NCI-H128 (cell line): ENCODE data around the gene ZMAT2.
"Not testable (repeated sequence)": the region's sequence is repeated elsewhere in the genome, so short reads cannot be mapped to it uniquely, and the experiment has no call there.

Experiments used
- DNase-seq: peaks from one replicate; lab custom pipeline; 2025; ENCODE audit not compliant: unreplicated experiment; lab: John Stamatoyannopoulos, UW

The ZMAT2 gene, protein sequence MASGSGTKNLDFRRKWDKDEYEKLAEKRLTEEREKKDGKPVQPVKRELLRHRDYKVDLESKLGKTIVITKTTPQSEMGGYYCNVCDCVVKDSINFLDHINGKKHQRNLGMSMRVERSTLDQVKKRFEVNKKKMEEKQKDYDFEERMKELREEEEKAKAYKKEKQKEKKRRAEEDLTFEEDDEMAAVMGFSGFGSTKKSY

DNA sequence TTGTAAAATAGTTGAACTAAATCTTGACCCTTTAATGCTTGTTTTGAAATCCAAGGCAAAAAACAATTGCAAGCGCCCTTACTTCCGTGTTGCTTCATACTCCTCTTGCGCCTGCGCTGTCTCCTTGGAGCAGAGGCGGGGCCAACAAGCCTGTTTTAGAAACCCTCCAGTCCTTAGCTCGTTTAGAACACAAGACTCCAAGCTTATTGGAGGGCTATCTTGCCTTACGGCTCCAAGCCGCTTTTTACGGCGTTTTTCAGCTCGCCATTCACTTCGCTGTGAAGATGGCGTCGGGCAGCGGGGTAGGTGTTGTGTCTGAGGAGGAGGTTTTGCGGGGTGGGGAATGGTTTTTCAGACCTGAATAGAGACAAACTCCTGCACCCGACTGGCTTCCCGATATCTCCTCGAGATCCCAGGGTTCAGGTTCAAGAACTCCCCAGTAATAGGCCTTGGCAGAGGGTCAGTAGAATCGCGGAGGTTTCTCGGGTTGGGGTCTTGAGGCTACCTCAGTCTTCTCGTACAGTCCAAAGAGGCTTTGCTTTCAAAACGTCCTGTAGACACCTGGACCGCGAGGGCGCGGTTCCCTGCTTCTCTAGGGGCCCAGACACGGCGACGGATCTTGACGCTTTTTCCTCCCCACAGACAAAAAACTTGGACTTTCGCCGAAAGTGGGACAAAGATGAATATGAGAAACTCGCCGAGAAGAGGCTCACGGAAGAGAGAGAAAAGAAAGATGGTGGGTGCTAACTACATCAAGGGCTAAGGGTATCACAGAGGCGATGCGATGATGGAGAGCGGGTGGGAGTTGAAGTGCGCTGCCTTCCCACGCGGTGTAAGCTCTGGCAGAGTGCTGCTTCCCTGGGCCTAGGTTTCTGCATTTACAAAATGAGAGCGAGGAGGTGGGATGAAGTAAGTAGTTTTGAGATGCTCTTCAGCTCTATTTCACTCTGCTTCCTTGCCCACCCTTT is at the start of gene ZMAT2:
ZMAT2 (plus strand) TSS at position 271 of the 968 bp plus-strand sequence; CDS start at position 285, 14 bp downstream.
- DNase-seq: peak; percentile 71

DNA sequence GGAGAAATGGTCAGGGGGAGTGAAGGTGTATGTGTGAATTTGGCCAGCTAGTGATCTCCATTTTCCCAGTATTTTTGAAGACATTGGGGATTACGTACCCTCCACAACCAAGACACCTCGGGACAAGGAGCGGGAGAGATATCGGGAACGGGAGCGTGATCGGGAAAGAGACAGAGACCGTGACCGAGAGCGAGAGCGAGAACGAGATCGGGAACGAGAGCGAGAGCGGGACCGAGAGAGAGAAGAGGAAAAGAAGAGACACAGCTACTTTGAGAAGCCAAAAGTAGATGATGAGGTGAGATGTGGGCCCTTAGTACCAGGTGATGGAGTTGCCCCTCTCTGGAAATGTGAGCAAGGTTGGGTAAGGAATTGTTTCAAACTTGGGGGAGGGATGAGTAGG is 41.4 kb upstream of the ZMAT2 start:
- no peak for DNase-seq

DNA sequence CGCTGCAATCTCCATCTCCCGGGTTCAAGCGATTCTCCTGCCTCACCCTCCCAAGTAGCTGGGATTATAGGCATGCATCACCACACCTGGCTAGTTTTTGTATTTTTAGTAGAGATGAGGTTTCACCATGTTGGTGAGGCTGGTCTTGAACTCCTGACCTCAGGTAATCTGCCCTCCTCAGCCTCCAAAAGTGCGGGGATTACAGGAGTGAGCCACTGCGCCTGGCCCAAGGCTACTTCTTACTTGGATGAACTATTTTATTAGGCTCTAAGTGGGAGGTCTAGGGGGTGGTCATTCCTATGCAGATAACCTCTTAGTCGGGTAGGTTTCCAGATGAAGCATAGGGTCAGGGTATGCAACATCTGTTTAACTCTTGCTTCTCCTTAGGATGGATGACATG is 39.9 kb upstream of the ZMAT2 start:
- DNase-seq: not testable (repeated sequence)

DNA sequence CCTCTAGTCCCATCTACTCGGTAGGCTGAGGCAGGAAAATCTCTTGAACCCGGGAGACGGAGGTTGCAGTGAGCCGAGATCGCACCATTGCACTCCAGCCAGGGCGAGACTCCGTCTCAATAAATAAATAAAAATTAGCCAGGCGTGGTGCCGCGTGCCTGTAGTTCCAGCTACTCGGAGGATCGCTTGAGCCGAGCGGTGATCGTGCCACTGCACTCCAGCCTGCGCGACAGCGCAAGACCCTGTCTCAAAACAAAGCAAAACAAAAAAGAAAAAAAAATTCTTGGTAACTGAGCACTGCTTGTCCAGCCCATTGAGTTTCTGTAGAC is 36.3 kb upstream of the ZMAT2 start:
- no peak for DNase-seq

DNA sequence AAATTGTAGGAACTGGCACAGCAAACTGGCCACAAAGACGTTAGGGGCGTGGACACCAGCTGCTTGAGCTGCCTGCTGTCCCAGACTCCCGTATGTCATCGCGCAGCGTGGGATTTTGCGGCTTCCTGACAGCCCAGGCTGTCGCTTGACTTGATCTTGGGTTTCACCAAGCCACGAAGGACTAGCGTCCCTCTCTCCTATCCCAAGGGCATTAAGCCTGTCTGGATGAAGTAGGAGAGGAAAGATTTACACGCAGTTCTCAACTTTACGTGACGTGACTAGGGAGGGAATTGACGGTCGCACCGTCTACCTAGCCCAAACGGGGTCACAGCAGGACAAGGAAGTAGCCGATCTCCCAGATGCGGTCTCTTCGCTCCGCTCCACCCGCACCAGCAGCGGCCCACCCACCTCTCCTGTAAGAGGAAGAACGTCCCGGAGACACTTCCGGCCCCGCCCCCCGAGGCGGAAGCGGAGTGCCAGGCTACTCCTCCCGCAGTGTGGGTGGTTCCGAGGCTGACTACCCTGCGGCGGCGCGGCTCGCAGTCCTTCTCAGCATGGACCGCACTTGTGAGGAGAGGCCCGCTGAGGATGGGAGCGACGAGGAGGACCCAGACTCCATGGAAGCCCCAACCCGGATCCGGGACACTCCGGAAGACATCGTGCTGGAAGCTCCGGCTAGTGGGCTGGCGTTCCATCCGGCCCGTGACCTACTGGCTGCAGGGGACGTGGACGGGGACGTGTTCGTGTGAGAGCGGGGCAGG is 35.7 kb upstream of the ZMAT2 start, which contains the start of gene WDR55:
WDR55 (plus strand) TSS at position 546 of the 761 bp plus-strand sequence; CDS start at position 555, 9 bp downstream.
- peak; percentile 67 for DNase-seq

DNA sequence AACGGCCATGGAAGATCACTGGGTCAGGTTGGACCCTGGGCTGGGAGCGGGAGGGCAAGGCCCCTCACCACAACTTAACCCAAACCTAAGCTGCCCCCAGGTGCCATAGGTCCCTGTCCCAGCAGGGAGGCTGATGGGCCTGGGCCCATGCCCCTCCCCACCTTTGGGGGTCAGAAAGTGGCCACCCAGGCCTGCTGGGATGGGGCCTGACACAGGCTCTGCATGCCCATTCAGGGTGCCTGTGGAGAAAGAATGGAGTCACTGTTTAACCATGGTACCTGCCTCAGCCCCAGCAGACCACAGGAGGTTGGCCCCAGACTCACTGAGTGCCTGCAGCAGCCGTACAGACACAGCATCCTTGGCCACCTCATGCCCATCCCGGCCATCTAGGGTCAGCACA is 29.2 kb upstream of the ZMAT2 start:
- not testable (repeated sequence) for DNase-seq

DNA sequence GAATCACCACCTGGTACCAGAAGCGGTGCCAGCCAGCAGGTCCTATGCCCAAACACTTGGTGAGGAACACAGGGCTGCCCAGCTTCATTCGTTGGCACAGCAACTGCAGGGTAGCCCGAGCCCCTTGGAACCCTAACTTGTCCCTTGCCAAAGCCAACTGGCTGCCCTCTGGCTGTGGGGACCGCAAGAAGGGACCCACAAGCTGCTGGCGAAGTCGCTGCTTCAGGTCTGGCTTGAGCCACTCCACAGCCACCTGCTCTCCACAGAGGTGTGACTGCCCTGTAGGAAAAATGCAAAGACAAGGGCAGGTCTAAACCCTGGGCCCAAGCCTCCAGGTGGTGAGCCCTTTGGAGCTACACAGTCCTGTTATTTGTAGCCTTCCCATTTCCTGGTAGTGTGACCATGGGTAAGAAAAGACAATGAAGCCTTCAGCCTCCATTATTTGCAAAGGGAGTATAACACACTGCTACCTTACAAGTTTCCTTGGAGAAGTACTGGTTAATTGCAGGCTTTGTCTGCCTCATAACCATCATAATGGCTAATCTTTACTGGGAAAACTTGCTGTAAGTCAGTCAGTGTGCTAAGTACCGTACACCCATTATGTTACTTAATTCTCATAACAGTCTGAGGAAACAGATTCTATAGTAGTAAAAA is 28.6 kb upstream of the ZMAT2 start:
- no peak for DNase-seq

DNA sequence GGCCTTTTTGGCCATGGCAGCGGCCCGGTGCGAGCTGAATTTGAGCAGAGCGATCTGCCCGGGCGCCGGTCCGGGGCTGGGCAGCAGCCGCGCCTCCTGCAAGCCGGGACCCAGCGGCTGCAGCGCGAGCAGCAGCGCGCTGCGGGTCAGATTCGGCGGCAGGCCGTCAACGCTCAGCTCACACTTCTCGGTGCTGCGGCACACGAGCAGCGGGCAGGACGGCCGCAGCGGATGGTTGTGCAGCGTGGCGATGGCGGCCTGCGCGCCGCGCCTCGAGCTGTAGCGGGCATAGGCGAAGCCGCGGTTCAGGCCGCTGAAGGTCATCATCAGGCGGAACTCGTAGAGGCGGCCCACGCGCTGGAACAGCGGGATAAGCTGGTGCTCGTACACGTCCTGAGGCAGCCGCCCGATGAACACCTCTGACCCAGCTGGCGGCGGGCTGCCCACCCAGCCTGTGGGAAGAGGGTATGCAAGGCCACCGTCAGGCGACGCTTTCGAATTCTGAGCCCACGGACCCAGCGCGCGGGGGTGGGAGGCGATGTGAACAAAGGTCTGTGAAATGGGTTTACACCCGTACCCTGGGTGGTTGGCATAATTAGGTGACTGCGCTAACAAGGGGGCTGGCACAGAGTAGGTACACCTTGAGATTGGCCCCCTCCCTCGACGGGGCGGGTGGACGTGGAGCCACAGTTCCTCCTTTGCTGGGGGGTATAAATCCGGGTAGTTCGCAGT is 27.6 kb upstream of the ZMAT2 start:
- no peak for DNase-seq

DNA sequence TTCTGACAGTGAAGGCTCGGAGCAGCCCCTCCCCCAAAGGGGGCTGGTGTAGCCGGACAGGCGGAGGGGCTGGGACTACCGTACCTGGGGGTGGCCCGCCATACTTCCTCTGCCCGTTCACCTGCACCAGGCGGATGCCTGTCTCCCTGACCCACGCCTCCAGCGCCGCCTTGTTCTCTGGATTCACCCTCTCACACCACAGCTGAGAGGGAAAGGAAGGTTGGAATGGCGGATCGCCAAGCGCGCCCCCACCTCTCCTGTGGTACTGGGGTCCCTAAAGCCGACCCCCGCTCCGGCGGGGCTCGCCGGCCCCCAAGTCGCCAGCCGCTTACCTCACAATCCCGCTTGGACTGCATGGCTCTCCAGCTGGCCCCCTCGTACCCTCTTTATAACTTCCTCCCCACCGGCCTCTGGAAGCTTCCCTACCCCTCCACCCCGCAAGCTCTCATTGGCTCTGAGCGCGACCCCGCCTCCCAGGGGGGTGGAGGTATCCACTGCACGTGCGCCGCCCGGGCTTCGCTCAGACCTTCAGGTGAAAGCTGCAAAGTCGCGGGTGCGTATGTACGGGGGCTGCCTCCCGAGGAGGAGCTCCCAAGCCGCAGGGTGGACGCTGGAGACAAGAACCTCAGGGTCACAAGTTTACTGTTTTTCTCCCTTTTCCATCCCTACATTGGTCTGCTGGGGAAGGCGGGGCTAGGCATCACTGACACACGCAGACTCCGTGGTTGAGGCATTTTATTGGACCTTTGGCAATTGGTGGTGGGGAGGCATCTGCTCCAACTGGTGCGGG is 26.9 kb upstream of the ZMAT2 start, which contains the start of gene DND1:
DND1 (minus strand) TSS at position 390 of the 790 bp plus-strand sequence; CDS start at position 356, 34 bp downstream.
- DNase-seq: no peak

DNA sequence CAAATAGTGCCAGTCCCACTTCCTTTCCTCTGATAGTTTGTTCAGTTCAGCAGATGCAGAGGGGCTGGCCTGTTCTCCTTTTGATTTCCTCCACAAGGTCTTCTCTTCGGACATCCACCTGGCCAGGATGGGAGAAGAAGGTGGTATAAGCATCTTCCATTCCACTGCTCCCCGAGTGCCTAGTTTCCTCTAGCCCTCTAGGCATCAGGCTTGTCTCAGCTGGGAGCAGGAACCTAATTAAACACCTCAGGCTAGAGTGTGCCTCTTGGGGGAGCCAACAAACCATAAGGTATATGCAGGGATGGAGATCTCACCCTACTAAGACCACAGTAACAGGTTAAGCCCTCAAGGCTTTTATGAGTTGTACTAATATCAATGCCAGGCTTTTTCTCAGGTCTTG is 26.0 kb upstream of the ZMAT2 start:
- DNase-seq: no peak

DNA sequence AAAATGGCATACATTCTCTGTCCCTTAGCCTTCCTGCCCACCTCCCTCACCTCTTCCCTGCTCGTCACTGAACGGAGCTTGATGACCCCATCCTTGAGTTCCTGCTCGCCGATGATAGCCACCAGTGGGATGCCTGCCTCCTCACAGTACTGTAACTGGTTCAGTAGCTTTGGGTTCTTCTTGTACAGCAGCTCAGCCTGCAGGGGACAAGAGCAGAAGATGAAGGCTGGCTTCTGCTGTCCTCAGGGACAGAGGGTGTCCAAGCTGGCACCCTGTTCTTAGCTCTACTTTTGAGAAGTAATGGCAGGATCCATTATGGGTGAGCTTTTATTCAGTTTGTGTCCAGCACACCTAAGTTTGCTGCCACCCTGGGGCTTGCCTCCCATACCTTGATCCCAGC is 25.6 kb upstream of the ZMAT2 start:
- no peak for DNase-seq

DNA sequence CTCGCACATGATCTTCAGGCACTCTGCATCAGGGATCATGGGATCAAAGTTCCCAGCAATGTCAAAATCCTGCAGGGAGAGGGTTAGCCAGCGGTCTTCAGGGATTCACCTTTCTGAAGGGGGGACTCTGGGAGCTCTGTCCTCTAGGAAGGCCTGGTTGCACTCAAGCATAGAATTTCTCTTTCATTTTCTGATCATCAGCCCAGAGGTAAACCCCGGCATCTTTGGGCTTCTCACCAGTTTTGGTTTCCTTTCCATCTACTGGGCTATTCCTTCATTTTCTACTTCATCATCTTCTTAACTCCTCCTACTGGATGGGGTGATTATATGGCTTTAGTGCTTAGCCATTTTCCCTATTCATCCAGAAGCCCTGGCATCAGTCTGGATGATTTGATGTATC is 22.3 kb upstream of the ZMAT2 start:
- DNase-seq: no peak

DNA sequence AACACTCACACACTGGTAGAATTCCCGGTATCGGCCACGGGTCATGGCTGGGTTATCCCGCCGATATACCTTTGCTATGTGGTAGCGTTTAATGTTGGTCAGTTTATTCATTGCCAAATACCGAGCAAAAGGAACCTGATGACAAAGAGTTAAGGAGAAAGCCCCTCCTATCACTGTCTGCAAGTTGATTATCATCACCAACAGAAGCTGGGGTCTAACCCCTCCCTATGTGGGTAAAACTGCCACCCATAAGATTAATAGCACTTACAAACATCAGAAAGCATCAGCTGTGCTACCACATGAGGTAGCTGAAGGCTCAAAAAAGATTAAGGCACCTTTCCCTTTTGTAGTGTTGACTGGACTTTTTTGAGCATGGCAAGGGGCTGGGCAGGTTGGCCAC is 21.3 kb upstream of the ZMAT2 start:
- no peak for DNase-seq

DNA sequence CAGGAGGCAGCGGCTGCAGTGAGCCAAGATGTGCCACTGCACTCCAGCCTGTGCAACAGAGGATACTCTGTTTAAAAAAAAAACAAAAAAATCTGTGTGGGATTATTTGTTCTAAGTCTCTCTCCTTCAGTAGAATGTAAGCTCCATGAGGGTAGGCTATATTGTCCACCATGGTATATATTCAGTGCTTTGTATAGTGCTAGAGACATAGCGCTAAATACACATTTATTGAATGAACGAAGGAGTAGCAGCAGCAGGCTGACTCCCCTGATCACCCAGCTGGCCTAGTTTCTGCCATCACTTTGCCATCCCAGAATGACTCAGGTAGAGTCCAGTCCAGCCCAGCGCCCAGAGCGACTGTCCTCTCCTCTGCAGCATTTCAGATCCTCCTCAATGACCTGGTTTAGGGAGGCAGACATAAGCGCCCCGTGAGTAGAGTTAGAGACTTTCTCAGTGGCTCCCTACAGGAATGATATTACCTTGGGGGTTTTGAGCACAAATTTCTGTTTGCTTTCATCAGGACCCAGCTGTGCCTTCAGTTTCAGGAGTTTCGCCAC is 9.8 kb upstream of the ZMAT2 start:
- no peak for DNase-seq

DNA sequence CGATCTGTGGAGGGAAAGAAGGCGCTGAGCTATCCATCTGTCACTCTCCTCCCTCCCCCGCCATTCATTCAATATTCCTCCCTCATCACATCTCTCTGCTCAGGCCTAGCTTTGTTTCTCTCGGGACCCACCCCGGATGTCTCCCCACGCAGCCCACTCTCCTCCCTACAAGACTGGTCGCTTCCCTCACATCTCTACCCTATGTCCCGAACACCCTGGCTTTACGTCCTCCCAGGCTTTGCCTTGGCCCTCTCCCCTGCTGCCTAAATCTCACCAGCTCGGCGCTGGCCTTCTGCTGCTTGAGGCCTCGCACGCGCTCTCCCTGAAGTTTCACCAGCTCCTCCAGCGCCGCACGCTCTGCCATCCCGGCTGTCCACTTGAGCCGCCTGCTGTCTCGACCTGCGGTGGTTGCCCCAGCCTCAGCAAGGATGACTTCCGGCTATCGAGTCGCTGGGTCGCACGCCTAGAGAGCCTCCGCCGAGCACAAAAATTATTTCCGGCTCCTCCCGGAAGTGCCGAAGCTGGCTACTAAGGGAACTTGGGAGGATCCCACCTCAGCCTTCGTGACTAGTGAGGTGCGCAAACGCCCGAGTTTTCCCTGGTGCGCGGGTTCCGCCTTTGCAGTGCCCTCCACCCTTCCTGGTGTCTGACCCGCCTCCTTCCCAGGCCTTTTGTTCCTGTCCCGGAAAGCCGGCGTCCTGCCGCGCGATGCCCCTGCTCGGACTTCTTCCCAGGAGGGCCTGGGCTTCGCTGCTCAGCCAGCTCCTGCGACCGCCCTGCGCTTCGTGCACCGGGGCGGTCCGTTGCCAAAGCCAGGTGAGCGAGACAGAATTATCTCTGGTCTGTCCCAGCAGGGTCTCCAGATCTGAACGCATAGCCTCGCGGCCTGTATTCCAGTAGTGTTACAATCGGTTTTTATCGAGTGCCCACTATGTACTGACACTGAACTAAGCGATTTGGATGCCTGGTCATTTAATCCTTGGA is 9.0 kb upstream of the ZMAT2 start, which contains the start of the genes HARS1 and HARS2:
HARS1 (minus strand) TSS at position 430 of the 984 bp plus-strand sequence; CDS start at position 364, 66 bp downstream.
HARS2 (plus strand) TSS at position 515 of the 984 bp plus-strand sequence; CDS start at position 709, 194 bp downstream.
- DNase-seq: peak; percentile 69

DNA sequence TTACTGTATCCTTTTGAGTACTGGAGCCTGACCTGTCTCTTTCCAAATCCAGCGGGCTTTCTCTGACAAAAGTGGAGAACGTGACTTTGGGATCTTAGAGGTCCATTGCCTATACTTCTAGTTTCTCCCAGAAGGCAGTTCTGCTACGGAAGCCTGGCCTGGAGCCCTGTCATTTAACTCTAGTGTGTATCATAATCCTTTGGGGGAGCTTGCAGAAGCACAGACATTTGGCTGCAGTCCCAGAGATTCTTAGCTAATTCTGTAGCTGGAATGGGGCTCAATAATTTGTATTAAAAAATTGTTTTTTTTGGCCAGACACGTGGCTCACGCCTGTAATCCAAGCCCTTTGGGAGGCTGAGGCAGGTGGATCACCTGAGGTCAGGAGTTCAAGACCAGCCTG is 6.0 kb upstream of the ZMAT2 start:
- DNase-seq: no peak

DNA sequence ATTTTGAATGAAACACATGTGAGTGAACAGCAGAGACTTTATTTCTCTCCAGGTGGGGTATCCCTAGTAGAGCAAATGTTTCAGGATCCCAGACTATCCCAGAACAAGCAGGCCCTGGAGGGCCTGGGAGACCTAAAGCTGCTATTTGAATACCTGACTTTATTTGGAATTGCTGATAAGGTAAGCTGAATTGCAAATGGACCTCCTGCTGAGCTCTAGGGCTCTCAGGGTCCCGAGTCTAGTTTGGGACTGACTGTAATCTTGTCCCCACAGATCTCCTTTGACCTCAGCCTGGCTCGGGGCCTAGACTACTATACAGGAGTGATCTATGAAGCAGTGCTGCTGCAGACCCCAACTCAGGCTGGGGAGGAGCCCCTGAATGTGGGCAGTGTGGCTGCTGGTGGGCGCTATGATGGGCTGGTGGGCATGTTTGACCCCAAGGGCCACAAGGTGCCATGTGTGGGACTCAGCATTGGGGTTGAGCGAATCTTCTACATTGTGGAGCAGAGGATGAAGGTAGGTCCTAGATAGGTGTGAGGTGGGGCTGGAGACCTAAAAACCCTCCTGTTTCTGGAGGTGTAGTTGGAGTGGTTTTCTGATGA is 3.3 kb upstream of the ZMAT2 start:
- DNase-seq: no peak
